C4-2B (cell line): ENCODE results near the gene MBD3L4.
"Not testable (repeated sequence)": the region's sequence is repeated elsewhere in the genome, so short reads cannot be mapped to it uniquely, and the experiment has no call there.

Source experiments
- H3K27ac ChIP-seq: fragments of 450-650 bp; 2 replicates; pipeline ENCODE4 v1.5.1; 2017
- ZFX ChIP-seq: fragments of 450-650 bp; IDR thresholded peaks from 2 replicates; pipeline ENCODE4 v1.6.1; 2017
- TF ChIP-seq, protein P1 (sequence below): fragments of 450-650 bp; conservative IDR thresholded peaks from 2 replicates; pipeline ENCODE4 v1.5.1; 2017; ENCODE audit warnings: mild to moderate bottlenecking

MBD3L4 gene

DNA sequence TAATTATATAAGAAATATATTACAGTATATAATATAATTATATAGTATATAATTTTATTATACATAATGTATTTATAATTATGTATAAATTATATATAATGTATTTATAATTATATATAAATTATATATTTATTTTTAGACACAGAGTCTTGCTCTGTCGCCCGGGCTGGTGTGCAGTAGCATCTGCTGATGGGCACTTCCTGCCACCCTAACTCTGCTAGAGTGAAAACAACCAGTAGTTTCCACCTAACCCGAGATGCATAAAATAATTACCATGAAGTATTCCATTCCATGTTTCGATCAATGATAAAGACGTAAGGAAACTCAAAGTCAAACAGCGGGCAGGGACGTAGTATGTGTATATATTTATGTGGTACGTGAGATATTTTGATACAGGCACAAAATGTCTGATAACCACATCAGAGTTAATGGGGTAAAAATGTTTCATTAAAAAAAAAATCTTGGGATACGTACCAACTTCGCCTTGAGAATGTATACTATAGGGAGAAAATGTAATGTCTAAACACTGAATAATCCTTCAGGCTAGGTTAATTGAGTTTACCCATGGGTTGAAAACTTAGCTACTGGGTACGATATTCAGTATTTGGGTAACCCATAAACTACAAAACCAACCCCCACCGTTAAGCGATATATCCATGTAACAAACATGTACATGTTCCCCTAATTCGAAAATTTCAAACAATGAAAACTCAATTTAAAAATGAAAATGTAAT is 14.8 kb upstream of the MBD3L4 start:
- H3K27ac ChIP-seq: not testable (repeated sequence)

DNA sequence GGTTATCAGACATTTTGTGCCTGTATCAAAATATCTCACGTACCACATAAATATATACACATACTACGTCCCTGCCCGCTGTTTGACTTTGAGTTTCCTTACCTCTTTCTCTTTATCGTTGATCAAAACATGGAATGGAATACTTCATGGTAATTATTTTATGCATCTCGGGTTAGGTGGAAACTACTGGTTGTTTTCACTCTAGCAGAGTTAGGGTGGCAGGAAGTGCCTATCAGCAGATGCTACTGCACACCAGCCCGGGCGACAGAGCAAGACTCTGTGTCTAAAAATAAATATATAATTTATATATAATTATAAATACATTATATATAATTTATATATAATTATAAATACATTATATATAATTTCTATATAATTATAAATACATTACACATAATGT is 12.9 kb upstream of the MBD3L4 start:
- not testable (repeated sequence) for H3K27ac ChIP-seq

DNA sequence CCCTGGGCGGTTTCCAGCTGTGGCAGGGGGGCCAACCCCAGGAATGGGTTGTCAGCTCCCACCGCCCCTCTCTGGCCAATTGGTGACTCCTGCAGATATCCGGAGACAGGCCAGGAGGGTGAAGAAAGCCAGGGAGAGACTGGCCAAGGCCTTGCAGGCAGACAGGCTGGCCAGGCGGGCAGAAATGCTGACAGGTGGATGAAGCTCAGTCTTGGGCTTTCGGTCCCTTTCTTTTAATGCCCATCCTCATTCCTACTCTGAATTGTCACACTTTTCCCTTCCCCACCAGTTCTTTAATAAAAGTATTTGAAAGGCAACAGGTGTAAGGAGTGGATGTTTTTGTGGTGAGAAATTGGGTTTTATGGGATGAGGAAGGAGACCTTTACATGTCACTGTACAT is 11.4 kb upstream of the MBD3L4 start:
- not testable (repeated sequence) for H3K27ac ChIP-seq

DNA sequence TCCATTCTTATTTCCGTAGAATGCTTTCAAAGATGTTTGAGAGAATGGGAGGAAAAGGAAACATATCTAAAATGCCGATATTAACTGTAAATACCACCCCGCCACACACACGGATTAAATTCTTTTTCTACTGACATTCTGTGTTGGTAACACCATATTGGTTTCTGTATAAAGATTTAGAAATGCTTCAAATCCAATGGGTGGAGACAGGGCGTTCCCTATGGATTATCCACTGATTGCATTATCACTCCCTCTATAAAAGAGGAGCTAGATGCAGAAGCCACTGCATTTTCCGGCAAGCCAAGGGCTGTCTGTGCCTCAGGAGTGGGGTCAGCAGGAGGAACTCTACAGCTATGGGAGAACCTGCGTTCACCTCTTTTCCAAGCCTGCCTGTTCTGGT is 9.0 kb upstream of the MBD3L4 start, which contains the start of gene MBD3L2:
MBD3L2 (plus strand) TSS at position 301 of the 400 bp plus-strand sequence; CDS start at position 354, 53 bp downstream.
- not testable (repeated sequence) for H3K27ac ChIP-seq

DNA sequence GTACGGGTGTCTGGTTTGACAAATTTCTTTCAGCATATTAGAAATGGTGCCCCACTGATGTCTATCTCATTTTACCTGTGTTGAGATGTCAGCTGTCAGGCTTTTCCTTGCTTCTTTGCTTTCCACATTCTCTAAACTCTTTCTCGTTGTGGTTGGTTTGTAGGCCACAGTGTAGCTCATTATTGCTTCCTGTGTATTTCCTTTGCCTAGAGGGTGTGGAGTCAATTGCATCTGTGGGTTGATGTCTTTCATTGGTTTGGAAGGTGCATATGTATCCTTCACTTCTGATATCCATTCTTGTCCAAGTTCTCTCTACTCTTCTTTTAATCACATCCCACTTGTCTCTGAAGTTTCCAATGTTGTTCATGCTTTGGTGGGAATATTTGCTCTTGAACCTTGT is 1.6 kb upstream of the MBD3L4 start:
- H3K27ac ChIP-seq: not testable (repeated sequence)

DNA sequence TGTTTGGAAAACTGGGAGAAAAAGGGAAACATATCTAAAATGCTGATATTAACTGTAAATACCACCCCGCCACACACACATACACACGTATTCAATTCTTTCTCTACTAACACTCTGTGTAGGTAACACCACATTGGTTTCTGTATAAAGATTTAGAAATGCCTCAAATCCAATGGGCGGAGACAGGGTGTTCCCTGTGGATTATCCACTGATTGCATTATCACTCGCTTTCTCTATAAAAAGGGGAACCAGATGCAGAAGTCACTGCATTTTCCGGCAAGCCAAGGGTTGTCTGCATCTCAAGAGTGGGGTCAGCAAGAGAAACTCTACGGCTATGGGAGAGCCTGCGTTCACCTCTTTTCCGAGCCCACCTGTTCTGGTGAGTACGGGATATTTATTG is 9.7 kb downstream of the MBD3L4 start, which contains the start of gene MBD3L5:
MBD3L5 (plus strand) TSS at position 301 of the 400 bp plus-strand sequence; CDS start at position 335, 34 bp downstream.
- not testable (repeated sequence) for H3K27ac ChIP-seq

DNA sequence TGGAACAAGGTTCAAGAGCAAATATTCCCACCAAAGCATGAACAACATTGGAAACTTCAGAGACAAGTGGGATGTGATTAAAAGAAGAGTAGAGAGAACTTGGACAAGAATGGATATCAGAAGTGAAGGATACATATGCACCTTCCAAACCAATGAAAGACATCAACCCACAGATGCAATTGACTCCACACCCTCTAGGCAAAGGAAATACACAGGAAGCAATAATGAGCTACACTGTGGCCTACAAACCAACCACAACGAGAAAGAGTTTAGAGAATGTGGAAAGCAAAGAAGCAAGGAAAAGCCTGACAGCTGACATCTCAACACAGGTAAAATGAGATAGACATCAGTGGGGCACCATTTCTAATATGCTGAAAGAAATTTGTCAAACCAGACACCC is 11.2 kb downstream of the MBD3L4 start:
- not testable (repeated sequence) for H3K27ac ChIP-seq

DNA sequence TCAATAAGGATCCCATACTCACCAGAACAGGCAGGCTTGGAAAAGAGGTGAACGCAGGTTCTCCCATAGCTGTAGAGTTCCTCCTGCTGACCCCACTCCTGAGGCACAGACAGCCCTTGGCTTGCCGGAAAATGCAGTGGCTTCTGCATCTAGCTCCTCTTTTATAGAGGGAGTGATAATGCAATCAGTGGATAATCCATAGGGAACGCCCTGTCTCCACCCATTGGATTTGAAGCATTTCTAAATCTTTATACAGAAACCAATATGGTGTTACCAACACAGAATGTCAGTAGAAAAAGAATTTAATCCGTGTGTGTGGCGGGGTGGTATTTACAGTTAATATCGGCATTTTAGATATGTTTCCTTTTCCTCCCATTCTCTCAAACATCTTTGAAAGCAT is 18.6 kb downstream of the MBD3L4 start, which contains the start of gene MBD3L2B:
MBD3L2B (minus strand) TSS at position 101 of the 400 bp plus-strand sequence; CDS start at position 67, 34 bp downstream.
- H3K27ac ChIP-seq: not testable (repeated sequence)

DNA sequence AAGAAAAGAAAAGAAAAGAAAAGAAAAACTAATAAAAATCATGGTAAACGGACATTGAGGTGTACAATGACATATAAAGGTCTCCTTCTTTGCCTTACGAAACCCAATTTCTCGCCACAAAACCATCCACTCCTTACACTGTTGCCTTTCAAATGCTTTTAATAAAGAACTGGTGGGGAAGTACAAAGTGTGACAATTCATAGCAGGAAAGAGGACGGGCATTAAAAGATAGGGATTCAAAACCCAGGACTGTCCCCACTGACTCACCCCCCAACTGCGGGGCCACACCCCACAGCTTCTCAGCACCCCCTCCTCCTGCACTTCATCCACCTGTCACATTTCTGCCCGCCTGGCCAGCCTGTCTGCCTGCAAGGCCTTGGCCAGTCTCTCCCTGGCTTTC is 21.2 kb downstream of the MBD3L4 start:
- TF ChIP-seq, protein P1, sequence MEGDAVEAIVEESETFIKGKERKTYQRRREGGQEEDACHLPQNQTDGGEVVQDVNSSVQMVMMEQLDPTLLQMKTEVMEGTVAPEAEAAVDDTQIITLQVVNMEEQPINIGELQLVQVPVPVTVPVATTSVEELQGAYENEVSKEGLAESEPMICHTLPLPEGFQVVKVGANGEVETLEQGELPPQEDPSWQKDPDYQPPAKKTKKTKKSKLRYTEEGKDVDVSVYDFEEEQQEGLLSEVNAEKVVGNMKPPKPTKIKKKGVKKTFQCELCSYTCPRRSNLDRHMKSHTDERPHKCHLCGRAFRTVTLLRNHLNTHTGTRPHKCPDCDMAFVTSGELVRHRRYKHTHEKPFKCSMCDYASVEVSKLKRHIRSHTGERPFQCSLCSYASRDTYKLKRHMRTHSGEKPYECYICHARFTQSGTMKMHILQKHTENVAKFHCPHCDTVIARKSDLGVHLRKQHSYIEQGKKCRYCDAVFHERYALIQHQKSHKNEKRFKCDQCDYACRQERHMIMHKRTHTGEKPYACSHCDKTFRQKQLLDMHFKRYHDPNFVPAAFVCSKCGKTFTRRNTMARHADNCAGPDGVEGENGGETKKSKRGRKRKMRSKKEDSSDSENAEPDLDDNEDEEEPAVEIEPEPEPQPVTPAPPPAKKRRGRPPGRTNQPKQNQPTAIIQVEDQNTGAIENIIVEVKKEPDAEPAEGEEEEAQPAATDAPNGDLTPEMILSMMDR: no peak
- TF ChIP-seq ZFX: no peak
- no peak overlapping the region for H3K27ac ChIP-seq

DNA sequence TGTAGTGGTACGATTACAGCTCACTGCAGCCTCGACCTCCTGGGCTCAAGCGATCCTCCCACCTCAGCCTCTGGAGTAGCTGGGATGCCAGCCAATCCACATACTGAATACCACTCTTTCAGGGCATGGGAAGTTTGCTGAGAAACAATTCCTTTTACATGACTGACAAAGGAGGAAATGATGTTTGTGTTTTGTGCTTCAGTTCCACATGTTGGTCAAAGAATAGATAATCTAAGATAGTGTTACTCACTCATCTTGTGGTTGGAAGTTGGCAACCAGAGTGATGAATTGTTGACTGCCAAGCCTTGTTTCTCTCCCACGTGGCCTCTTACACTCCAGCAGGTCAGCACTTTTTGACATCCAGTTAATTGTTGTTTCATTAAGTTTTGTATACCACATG is 26.3 kb downstream of the MBD3L4 start:
- no peak overlapping the region for H3K27ac ChIP-seq
- TF ChIP-seq, protein P1: no peak
- TF ChIP-seq ZFX: no peak

DNA sequence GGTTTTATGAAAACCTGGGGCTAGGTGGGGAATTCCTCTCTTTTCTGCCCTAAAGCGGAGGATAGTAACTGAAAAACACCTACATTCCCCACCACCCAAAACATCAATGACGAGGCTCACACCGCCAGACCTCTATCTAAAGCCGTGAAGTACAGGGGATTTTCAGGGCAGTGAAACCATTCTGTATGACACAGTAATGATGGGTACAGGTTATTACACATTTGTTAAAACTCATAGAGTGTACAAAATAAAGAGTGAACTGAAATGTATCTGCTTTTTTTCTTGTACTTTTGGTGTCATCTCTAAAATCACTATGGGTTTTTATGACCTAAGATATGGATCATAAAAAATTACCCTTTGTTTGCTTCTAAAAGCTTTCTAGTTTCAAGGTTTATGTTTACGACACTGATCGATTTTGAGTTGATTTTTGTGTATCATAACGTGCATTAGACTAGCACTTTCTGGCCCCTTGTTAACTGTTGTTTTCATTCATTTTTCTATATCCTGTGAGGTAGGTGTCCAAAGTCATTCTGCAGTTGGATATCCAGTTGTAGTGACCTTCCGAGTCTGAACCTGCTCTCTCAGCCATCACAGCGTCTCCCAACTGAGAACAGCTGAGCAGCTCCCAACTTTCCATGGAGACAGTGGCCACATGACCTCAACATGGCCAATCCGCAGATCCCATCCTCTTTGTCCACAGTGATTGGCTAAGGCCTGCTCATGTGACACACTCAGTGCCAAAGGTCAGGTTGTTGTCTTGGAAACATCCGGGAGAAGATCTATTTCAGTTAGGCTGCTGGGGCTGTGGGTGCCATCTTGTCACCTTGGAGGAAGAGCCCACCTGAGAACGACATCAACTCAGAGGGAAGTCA is 29.0 kb downstream of the MBD3L4 start:
- no peak overlapping the region for H3K27ac ChIP-seq
- no peak for TF ChIP-seq ZFX
- TF ChIP-seq, protein P1: no peak

DNA sequence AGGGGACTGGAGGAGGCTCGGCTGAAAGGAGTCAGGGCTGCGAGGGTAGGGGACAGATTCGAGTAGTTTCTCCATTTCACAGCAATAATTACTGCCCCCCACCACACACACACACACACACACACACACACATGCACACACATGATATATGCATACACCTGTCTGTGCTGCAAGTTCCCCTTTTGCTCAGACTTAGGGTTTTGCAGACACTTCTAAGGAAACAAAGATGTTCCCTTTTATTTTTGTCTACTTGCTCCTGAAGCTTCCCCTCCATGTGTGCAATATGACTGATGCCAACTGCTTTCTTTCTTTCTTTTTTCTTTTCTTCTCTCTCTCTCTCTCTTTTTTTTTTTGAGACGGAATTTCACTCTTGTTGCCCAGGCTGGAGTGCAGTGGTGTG is 32.1 kb downstream of the MBD3L4 start:
- H3K27ac ChIP-seq: no peak overlapping the region
- TF ChIP-seq, protein P1: no peak
- TF ChIP-seq ZFX: no peak
